Stimulated activated effector memory CD8-positive, alpha-beta T cell treated with anti-CD3 and anti-CD28 coated beads, Interleukin-12 subunit alpha, Interleukin-12 subunit beta, amount 100 ng/mL, for 72 hours (primary cell): Measurements from ENCODE around the gene MDK.

Source experiments
- ATAC-seq: fragments of 150-1000 bp; cut with Tn5 transposase; 2 replicates; pipeline ENCODE4 v1.10.0; 2021
- DNase-seq, 2 donors: peaks; one replicate each; pipeline ENCODE4 v3.0.0; 2021 to 2022; ENCODE audit warnings: low spot score in 2 of 2
- H3K27ac Mint-ChIP-seq: one replicate; pipeline ENCODE4 v1.8.0; 2022; ENCODE audit warnings: mild to moderate bottlenecking, mixed read lengths
- H3K36me3 Mint-ChIP-seq: one replicate; pipeline ENCODE4 v1.8.0; 2022; ENCODE audit warnings: mild to moderate bottlenecking, mixed read lengths
- H3K4me1 Mint-ChIP-seq: one replicate; pipeline ENCODE4 v1.8.0; 2022; ENCODE audit warnings: mixed read lengths
- H3K4me3 Mint-ChIP-seq: one replicate; pipeline ENCODE4 v1.8.0; 2022; ENCODE audit warnings: mild to moderate bottlenecking, mixed read lengths
- H3K9me3 Mint-ChIP-seq: one replicate; pipeline ENCODE4 v1.8.0; 2022; ENCODE audit warnings: mixed read lengths

MDK gene

DNA sequence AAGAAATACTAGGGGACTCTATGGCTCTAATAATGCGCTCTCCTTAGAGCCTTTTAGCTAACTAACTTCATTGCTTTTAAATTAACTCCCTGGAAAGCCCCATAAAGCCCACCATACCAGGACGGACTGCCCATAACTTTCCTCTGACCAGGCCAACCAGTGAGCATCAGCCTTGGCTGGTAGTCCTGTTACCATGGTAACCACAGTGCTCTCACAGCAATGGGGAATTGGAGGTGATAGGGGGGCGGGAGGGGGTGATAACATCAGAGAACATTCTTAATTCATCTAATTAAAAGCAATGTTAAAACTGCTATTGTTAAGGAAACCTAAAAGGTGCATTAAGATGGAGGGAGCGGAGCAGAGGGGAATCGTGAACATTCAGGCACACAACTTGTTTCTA is 37.3 kb downstream of the MDK start:
- ATAC-seq (no peak), DNase-seq (no peak)
- no peaks in the 10 kb centered on the region for H3K9me3 Mint-ChIP-seq
- H3K4me1 Mint-ChIP-seq, result no peaks in the 10 kb centered on the region
- H3K27ac Mint-ChIP-seq, result no peak overlapping the region
- no peak overlapping the region for H3K4me3 Mint-ChIP-seq
- peaks cover 53% of the 10 kb centered on the region for H3K36me3 Mint-ChIP-seq

DNA sequence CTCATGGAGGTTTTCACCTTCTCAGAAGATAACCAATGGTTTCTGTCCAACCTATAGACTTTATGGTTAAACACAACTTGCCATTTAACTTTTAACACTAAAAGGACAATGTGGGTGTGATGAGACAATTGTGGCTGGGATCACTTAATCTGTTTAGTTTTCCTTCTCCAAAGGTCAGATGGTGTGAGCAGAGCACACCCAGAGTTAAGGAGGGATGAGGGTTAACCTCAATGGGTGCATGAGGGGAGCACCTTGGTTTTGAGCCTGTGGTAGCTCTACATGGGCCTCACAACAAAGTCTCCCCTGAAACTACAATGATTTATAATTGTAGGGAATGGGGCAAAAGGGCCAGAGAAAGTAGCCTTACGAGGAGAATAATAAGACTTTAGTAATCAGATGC is 39.0 kb downstream of the MDK start:
- DNase-seq (no peak), ATAC-seq (no peak)
- Mint-ChIP-seq H3K27ac (no peak overlapping the region), H3K4me1 (no peaks in the 10 kb centered on the region), H3K9me3 (no peaks in the 10 kb centered on the region), H3K36me3 (peaks cover 51% of the 10 kb centered on the region), H3K4me3 (no peak overlapping the region)

- H3K9me3 Mint-ChIP-seq, result no peaks in the 10 kb centered on the region
- no peak overlapping the region for H3K4me3 Mint-ChIP-seq
- ATAC-seq (no peak), DNase-seq (no peak)
- H3K4me1 Mint-ChIP-seq, result no peaks in the 10 kb centered on the region
- H3K27ac Mint-ChIP-seq, result no peak overlapping the region
- peaks cover 59% of the 10 kb centered on the region for H3K36me3 Mint-ChIP-seq
Observed at GRCh38 chr11:46421257-46421880, 39.9 kb downstream of the MDK start.

GRCh38 chr11:46422588-46422987 is 41.1 kb downstream of the MDK start:
- no peak overlapping the region for H3K27ac Mint-ChIP-seq

GRCh38 chr11:46426233-46426991 is 44.9 kb downstream of the MDK start:
- Mint-ChIP-seq H3K36me3 (peaks cover 73% of the 10 kb centered on the region), H3K27ac (no peak overlapping the region), H3K9me3 (no peaks in the 10 kb centered on the region), H3K4me1 (no peaks in the 10 kb centered on the region), H3K4me3 (no peak overlapping the region)
- DNase-seq (no peak), ATAC-seq (no peak)

More at GRCh38 chr11:46422588-46422987, 41.1 kb downstream of the MDK start:
- ATAC-seq, result no peak
- DNase-seq, result no peak
- no peak overlapping the region for H3K4me3 Mint-ChIP-seq
- peaks cover 56% of the 10 kb centered on the region for H3K36me3 Mint-ChIP-seq
- no peaks in the 10 kb centered on the region for H3K4me1 Mint-ChIP-seq
- H3K9me3 Mint-ChIP-seq, result no peaks in the 10 kb centered on the region

DNA sequence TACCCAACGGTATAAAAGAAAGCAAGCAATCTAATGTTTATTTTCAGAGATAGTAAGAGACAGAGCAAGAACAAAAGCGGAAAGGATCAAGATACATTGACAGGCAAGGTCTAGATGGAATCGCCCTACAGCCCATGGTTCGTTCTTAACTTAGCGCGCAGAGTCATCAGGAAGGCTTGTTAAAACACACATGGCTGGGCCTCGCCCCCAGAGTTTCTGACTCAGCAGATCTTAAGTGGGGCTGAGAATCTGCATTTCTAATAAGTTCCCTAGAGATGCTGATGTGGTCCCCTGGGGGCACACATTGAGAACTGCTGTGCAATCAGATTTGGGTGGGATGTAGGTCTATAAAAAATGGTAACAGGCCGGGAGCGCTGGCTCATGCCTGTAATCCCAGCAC is 45.9 kb downstream of the MDK start:
- H3K4me1 Mint-ChIP-seq, result no peaks in the 10 kb centered on the region
- H3K4me3 Mint-ChIP-seq, result no peak overlapping the region
- DNase-seq (no peak), ATAC-seq (no peak)
- no peaks in the 10 kb centered on the region for H3K9me3 Mint-ChIP-seq
- H3K36me3 Mint-ChIP-seq, result peaks cover 72% of the 10 kb centered on the region
- H3K27ac Mint-ChIP-seq, result no peak overlapping the region

- Mint-ChIP-seq H3K36me3 (peaks cover 82% of the 10 kb centered on the region), H3K27ac (no peak overlapping the region), H3K4me1 (no peaks in the 10 kb centered on the region)
Observed at GRCh38 chr11:46429717-46430116, 48.2 kb downstream of the MDK start.

GRCh38 chr11:46431211-46431610 is 49.7 kb downstream of the MDK start:
- no peak for DNase-seq
- H3K36me3 Mint-ChIP-seq, result peaks cover 76% of the 10 kb centered on the region
- H3K27ac Mint-ChIP-seq, result no peak overlapping the region
- ATAC-seq, result no peak
- H3K4me3 Mint-ChIP-seq, result no peak overlapping the region
- H3K4me1 Mint-ChIP-seq, result no peaks in the 10 kb centered on the region
- no peaks in the 10 kb centered on the region for H3K9me3 Mint-ChIP-seq

More at GRCh38 chr11:46429717-46430116, 48.2 kb downstream of the MDK start:
- DNase-seq, result no peak
- ATAC-seq, result no peak
- Mint-ChIP-seq H3K4me3 (no peak overlapping the region), H3K9me3 (no peaks in the 10 kb centered on the region)
